HG03064 (cell line): ENCODE measurements around the gene RGR.

Source experiments
- ATAC-seq: cut with Tn5 transposase; IDR thresholded peaks from one replicate; pipeline ENCODE4 v1.9.1; 2021; ENCODE audit warnings: low read depth; ENCODE audit not compliant: unreplicated experiment

RGR gene

DNA sequence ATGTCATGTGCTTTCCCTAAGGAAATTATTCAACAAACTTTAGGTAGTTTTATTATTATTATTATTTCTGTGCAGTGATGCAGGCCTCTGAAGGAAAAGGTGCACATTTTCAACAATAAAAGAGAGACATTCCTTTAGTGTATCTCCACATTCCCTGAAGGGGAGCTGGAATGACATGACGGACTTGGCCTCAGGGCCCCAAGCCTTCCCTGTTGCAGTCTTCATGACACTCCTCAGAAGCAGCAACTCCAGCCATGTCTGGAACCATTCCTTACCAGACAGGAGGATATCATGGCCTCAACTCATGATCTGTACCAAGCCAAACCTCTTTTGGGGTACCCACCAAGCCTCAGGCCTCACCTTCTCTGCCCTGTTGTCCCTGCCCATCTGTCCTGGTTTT, 48.3 kb downstream of the RGR start:
- no peak for ATAC-seq

GRCh38 chr10:84293574-84294016, 48.7 kb downstream of the RGR start:
- no peak for ATAC-seq

- ATAC-seq = peak; percentile 71
Observed at GRCh38 chr10:84294766-84295447, 50.1 kb downstream of the RGR start.

DNA sequence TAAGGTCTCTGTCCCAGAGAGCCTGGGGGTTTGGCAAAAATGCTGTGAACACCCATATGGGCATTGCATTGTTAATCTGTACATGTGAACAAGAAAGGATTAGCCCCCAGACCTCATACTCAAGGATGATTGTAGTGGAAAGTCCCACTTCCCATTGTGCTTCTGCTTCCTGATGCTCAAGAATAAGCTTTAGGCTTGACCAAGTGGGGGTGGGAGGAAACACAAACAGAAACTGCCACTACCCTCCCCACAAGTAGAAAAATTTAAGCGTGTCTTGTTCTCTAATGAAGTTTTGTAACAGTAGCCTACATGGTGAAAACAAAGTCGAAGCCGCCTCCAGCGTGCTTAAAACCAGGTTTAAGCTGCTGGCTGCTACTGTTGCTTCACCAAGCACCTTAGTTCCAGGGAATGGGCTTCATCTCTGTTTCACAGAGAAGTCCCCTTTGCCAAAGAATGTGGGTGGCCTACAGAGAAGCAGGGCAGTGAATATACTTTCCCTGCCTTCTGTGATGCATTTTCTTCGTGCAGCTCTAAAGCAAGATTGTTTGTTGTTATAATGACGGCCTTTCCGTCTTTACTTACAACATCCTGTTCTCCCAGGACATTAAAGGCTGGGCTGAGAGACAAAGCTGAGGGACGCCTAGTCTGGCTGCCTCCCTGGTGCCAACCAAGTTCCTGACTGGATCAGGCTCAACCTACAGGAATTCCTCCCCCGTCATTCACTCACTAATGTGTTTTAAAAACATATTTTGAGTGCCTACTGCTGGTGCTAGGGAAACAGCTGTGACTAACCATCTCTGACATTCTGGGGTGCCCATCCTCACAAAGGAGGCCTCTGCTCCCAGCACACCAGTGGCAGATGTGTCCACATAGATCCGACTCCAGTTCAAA, 51.5 kb downstream of the RGR start:
- no peak for ATAC-seq

DNA sequence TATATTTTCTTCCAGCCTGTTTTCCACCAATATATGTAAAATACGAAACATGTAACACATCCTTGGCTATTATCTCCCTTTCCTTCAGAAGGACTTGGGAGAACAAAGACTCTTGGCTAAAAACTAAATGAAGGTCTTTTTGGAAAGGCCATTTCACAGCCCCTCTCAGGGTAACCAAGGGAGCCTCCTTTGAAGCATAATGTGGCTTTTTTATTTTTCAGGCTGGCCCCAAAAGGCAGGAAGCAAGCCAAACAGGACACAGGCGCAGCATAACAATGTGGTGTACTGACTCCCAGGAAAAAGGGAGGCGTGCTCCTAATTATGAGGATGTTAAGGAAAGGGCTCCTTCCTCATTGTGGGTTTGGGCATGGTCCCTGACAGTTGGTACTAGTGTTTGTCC, 53.2 kb downstream of the RGR start:
- no peak for ATAC-seq

GRCh38 chr10:84302223-84302622, 57.4 kb downstream of the RGR start:
- ATAC-seq = no peak

- no peak for ATAC-seq
Observed at GRCh38 chr10:84306751-84307384, 62.0 kb downstream of the RGR start.

GRCh38 chr10:84308021-84308420, 63.2 kb downstream of the RGR start:
- no peak for ATAC-seq

- no peak for ATAC-seq
Observed at GRCh38 chr10:84308481-84309304, 63.8 kb downstream of the RGR start.
